NK-92 (cell line): Measurements from ENCODE around the gene OPCML.

Experiments used
- DNase-seq: peaks from one replicate; lab custom pipeline; 2025; ENCODE audit not compliant: unreplicated experiment; lab: John Stamatoyannopoulos, UW

The OPCML gene

DNA sequence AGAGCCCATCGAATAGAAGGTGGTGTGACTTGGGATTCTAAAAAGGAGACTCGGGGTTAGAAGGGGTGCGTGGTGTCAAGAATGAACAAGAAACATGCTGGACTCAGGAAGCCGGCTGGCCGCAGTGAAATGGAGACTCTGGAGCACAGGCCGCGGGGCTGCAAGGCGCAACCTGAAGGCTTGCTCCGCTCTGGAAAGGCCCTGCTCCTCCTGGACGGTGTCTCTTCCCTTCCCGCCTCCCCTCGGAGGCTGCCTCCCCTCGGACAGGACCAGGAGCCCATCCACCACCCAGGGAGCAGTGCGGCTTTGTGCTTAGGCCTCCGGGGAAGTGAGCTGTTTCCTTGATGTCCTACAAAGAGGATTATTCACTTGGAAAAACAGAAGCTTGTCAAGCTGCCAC is 170.1 kb downstream of the OPCML start:
- DNase-seq, result no peak

DNA sequence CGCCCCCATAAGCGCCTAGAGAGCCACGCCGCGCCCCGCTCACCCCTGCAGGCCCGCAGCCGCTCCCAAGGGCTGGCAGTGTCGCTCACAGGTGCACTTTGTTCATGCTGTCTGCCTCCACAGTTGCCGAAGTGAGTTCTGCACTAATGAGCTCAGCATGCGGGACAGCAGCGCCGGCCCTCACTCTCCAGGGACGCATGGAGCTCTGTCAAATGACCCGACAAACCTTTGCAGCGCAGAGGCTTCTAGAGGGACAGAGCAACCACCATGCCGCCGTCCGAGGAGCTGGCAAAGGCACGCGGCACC is 170.7 kb downstream of the OPCML start:
- no peak for DNase-seq

DNA sequence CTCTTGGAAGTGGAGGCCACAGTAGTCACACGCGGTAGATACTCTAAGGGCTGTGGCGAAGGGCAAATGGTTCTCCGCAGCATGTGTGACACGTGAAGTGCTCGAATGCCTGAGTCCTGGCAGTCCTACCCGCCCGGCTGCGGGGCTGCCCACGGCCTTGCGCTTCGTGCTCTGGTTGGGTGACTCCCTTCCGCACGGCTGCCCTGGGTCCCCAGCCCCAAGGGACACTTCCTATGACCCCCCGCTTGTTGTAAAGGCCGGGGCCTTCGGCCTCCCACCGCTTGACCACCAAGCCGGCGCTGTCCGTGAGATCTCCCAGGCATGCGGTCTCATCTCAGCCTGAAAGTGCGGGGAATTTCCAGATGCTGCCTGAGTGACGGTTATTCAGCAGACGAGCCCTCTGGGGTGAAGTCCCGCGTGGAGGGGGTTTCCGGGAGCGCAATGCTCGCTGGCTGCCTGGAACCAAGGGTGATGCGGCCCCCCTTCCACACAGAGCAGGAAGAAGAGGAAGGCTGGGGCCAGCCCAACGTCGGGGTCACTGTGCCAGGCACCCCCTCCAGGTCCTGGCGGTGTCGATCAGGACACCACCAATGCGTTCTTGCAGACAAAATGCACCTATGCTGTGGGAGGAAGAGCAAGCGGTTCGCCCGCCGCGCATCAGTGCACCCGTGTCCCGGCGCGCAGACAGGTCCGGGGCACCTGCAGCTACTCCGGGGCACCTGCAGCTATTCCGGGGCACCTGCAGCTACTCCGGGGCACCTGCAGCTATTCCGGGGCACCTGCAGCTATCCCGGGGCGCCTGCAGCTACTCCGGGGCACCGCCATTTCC is 171.2 kb downstream of the OPCML start:
- DNase-seq, result no peak

DNA sequence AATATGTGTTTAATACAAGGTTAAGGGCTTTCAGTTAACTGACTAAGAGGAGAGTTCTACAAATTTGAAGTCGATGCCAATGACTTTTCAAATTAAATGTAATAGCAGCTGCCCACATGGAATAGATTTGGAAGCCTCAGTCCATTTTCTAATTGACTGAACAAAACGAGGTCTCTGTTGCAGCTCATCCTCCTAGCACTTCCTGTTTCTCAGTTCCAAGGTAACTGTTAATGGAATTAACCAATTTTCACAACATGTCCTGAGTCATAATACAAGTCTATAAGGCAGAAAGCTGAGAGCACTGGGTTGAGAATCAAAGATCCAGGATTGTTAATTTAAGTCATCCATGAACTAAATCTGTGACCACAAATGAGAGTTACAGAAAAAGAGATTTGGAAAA is 177.2 kb downstream of the OPCML start:
- no peak for DNase-seq

DNA sequence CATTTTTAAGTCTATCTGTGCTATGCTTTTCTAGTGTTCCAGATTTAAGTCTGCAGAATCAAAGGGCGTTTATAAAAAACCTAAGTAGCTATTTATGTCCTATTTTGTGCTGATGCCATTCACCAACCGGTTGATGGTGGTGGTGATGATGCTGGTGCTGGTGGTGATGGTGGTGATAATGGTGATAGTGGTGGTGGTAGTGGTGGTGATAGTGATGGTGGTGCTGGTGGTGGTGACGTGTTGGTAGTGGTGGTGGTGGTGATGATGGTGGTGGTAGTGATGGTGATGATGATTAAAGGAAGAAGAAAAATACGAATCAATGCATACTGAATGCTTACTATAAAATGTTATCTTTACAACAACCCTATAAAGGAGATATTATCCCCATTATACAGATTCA is 178.2 kb downstream of the OPCML start:
- no peak for DNase-seq

DNA sequence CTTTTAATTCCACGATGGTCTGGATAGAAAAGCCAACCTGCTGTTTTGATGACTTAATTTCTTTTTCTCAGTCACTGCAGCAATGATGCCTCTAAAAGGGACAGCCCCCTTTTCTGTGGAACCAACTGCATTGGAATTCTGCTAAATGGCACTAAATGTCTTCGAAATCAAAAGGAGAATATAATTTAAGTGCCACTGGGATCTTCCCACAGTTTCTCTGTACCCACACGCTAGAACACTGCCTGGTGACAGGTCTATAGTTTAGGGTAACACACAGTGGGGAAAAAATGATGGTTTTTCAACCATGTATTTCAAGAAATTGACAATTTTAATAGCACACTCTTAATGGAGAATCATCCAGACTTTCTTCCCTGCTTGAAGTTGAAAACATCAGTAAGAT is 182.3 kb downstream of the OPCML start:
- no peak for DNase-seq

DNA sequence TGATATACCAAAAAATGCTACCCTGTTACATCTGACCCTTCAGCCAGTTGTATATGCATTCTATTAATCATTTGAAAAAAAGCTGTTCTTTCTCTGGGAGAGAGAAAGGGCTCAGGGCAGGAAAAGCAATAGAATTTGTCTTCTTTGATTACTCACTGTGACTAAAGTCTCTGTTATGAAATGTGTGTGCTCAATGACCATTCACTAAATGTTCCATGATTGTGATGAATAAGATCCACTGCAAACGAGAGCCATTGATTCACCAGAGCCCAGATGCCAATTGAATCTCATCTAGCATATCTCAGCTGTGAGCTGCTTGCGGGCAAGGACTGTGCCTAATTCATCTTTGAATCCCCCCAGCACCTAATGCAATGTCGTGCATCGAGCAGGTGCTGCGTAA is 184.3 kb downstream of the OPCML start:
- no peak for DNase-seq

DNA sequence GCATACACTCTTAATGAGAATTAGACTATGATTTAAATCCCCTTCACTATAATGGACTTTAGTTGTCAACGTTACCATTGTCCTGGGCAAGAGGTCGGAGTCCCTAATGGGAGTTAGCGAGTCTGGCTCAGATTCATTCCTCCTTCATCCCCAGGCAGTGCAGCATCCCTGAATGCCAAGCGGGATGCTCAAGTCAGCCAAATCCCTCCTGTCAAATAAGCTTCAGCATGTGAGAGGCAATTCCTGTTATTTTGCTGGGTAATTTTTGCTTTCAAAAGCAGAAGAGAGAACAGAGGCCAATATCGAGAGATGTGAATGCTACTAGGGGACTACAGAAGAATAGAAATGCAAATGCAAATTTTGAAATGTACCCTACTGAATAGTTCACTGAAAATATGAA is 186.2 kb downstream of the OPCML start:
- DNase-seq, result no peak

DNA sequence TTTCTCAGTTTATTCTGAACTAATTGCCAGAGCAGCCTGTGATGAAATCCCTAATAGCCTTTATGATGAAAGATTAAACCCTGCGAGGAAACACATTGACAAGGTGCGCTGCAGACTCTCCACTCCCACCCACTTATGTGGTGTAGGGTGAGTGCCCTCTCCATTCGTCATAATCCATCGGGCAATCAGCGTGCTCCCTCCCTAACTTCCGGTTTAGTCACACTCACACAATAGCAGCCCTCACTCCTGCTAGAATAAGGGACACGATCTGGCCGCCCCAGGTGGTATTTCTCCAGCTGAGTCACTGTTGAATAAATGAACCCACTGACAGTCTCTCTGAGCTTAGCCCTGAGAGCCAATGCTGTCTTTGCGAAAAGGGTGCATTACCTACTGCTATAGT is 188.3 kb downstream of the OPCML start:
- DNase-seq, result no peak

DNA sequence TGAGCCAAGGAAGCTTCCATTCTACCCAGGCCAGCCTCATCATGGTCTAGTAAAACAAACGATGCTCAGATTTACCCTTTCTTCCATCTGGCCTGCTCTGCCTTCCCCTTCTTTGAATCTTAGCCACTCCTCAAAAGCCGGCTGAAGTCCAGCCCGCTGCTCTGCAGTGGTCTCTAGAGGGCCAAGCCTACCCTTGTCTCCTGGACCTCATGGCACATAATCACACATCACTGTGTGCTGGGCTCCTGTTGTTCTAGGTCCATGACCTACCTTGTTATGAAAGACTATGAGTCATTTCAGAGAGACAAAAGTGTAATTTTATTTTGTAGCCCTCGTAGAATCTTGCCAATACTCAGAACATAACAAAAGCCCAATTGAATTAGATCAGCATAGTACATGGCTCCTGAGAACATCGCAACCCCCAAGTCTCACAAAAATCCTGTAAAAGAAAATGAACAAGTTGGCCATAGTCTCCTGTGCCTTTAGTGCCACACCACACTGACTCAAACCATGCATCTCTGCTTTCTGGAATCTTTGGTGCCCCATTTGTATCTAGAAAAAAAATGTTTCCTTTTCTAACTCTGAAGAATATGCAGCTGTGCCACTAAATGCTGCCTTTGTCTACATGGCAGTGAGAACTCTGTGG is 192.7 kb downstream of the OPCML start:
- no peak for DNase-seq

DNA sequence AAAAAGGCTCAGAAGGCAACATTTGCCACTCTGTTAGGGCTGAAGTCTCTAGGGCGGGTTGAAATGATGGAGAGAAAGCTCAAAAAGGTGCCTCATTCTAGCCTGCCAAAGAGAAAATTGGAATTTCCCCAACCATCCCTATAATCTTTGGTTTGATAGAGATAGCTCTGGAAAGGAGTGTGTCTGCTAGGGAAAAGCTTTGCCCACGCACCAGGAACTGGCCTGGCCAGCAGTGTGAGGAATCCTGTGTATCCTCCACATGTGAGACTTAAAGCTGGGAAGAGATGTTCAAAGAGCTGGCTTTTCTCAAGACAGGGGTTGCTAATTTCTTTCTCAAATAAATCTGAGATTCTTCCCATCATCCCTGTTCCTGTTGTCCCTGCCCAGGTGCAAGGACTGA is 193.7 kb downstream of the OPCML start:
- no peak for DNase-seq

DNA sequence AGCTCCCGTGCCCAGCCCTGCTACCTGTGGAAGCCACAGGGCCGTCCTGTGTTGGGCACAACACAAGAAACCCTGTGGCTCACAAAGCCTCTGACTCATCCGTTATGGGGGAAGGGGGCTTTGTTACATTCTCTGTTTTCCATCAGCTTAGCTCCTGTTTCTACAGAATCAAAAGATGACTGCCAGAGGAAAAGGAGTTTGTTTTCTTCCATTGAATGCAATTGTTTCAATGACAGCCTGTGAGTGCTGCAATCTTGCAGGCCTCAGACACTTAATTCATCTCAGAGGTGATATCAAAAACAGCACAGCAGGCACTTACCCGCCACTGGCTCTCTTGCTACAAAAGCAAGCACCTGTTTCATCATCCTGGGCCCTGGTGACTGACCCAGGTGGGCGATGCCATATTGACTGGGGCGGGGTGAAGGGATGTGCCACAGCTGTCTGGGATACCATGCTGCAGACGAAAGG is 194.3 kb downstream of the OPCML start:
- DNase-seq, result no peak

DNA sequence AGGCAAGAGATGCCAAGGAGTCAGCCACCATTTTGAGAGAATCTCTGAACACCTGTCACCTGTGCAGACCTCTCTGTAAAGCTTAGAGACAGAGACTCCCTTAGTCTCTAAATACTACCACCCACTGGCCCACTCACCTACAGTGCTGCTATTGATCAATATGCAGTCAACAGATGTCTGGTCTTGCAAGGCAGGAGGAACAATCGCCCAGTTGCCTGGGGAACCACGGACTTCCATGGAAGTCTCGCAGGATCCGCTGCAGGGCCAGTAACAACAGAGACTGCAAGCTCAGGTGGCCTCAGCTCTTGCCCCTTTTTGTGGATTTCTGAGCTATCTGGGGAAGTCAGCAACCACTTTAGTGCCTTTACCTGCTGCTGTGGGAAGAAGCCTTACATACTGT is 195.1 kb downstream of the OPCML start:
- no peak for DNase-seq

DNA sequence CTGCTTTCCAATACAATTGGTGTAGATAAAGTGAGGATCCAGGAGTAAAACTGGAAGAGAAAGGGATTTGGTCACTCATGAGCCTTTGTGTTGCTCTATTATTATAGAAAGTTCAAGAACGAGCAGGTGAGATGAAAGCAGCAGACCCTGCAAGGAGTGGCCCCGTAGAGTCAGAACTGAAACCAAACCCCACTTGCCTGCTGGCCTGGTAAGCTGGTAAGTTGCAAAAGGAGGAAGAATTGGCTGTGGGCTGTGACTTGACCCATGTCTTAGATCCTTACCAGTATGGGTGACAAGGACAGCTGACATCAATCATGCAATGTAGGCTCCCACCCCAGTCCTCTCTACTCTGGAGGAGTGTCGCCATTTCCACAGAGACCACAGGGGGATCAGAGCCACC is 201.3 kb downstream of the OPCML start:
- DNase-seq, result no peak

DNA sequence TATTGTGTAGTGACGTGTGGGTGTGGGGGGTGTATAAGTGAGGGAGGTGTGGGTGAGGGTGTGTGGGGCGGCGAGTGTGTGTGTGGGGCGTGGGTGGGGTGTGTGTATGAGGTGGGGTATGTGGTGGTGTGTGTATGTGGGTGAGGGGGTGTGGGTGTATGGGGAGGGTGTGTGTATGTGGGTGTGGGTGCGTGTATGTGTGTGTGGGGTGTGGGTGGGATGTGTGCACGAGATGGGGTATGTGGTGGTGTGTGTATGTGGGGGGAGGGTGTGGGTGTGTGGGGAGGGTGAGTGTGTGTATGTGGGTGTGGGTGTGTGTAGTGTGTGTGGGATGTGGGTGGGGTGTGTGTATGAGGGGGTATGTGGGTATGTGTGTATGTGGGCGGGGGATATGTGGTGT is 205.5 kb downstream of the OPCML start:
- DNase-seq, result no peak

DNA sequence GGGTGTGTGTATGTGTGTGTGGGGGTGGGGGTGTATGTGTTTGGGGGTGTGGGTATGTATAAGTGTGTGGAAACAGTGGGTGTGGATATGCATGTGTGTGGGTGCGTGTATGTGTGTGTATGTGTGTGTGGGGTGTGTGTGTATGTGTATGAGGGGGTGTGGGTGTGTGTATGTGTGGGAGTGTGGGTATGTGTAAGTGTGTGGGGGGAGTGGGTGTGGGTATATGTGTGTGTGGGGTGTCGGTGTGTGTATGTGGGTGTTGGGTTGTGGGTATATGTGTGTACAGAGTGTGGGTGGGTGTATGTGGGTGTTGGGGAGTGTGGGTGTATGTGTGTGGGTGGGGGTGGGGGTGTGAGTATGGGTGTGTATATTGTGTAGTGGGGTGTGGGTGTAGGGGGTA is 206.0 kb downstream of the OPCML start:
- no peak for DNase-seq

DNA sequence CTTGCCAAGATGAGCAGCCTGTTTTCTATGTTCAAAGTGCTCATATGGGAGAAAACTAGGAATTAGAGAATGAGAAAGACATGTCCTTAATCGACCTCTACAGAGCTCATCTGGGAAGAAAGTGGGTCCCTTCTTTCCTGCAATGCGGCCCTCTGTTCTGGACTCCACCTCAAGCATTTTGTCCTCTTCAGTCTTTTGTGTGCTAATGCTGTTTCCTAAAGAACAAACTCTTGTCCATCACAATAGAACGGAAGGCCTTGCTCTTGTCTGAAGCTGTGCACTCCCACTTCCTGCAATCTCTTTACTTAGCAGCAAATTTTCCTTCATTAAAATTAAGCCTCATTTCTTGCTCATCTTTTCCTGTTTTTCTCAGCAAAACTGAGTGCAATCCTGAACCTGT is 206.6 kb downstream of the OPCML start:
- no peak for DNase-seq

DNA sequence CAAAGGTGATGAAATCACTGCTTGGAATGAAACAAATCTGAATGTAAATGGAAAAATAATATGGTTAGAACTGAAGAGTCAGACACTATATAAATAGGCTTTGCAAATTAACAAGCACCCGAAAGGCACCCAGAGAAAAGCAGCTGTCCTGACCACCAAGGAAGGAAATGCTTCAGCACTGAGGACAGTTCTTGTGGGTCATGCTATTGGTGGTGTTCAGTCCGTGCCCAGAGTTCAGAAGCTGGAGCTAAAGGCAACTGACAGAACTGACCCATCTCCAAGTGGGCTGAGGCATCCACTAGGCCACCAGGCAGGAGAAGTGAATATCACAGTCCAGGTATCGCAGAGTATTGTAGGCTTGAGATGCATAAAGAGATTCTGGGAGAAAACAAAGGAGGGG is 208.9 kb downstream of the OPCML start:
- no peak for DNase-seq

DNA sequence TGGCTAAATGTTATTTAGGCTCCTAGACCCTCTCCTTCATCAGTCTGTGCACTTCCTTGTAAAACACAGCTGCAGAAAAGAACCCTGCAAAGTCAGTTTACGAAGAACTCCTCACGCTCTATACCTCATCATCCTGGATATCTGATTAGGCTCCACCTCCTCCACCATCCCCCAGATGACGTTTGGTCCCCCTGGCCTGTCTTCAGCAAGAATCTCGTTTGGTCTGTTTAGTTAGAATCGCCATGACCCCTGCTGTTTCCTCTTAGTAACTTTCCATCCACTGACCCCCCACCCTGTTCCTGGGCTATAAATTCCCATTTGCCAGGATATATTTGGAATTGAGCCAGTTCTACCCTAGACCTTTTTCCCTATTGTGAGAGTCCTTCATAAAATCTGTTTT is 214.1 kb downstream of the OPCML start:
- DNase-seq, result no peak

DNA sequence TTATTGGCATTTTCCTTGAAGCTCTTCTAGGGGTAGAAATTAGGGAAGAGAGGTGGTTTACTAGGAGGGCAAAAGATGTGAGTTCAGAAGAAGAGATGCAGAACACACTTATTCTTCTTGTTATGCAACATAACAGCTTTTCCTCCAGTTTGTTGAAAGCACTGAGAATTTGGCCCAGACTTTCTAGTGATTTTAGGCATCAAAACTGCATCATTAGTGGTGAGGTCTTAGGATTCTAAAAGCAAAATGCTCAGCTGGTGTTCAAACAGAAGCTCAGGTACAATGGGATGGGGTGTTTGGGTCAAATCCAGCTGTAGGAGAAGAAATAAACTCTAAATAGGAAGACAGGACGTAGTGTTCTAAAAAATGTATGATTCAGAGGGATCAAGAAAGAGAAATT is 221.1 kb downstream of the OPCML start:
- no peak for DNase-seq

DNA sequence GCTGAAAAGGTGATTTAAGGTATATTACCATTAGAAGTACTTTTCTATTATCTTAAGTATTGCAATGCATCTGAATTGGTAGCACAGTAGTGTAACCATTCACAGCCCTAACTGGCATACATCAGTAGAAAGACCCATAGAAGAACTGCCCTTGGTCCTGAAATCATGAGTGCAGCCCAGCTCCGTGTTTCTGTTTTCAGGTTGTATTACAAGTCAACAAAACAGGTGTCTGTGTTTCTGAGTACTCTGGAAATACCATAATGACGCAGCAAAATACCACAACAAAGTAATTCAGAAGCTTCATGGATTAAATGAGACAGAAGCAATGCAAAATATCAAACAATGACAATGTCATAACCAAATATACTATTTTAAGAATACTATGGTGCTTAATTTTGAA is 226.3 kb downstream of the OPCML start:
- DNase-seq, result no peak

DNA sequence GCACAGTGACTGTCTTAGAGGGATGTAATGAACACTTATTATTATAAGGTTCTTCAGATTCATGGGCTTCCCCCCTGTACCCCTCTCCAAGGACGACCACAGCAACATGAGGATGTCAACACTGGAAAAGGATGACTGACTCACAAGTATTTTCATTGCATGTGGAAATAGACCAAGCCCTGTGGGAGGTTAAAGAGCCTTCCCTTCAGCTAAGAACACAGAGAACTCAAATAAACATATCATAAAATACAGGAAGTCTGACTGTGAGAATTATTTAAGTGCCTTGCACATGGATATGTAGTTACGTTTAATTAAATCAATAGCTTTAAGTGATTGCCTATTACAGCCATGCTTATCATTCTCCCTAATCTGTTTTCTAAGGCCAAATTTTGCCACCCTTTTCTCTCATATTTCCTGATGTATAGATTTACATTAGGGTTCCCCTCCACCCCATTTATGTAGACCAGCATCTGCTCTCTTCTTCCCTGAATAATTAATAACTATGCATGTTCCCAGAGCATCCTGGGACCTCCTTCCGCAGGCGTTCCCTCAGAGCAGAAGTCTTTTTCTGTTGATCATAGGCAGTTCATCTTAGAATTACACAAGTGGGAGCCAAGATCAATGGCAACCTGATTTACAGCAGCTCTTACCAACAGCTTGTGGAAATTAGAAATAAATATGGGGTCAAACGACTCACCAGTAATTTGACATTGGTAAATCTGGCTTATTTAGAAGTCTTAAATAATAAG is 226.9 kb downstream of the OPCML start:
- no peak for DNase-seq
